C4-2B (cell line): ENCODE data around the gene DZANK1.

Experiments used
- ZFX ChIP-seq: fragments of 450-650 bp; IDR thresholded peaks from 2 replicates; pipeline ENCODE4 v1.6.1; 2017
- TF ChIP-seq, protein P1 (sequence below): fragments of 450-650 bp; conservative IDR thresholded peaks from 2 replicates; pipeline ENCODE4 v1.5.1; 2017; ENCODE audit warnings: mild to moderate bottlenecking

DNA sequence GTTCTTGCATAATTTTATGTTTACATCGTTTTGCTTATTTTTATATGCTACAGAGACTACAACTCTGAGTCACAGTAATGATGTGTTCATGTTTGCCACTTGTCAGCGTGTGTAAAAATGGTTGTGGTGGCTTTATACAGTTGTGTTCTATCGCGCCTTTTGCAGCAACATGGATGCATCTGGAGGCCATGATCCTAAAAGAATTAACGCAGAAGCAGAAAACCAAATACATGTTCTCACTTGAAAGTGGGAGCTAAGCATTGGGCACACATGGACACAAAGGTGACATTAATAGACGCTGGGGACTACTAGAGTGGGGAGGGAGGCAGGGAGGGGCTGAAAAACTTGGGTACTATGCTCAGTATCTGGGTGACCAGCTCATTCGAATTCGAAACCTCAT, 39.9 kb upstream of the DZANK1 start:
- TF ChIP-seq, protein P1, sequence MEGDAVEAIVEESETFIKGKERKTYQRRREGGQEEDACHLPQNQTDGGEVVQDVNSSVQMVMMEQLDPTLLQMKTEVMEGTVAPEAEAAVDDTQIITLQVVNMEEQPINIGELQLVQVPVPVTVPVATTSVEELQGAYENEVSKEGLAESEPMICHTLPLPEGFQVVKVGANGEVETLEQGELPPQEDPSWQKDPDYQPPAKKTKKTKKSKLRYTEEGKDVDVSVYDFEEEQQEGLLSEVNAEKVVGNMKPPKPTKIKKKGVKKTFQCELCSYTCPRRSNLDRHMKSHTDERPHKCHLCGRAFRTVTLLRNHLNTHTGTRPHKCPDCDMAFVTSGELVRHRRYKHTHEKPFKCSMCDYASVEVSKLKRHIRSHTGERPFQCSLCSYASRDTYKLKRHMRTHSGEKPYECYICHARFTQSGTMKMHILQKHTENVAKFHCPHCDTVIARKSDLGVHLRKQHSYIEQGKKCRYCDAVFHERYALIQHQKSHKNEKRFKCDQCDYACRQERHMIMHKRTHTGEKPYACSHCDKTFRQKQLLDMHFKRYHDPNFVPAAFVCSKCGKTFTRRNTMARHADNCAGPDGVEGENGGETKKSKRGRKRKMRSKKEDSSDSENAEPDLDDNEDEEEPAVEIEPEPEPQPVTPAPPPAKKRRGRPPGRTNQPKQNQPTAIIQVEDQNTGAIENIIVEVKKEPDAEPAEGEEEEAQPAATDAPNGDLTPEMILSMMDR = no peak
- no peak for TF ChIP-seq ZFX
